ENCODE results near the gene AKIP1.

- TF ChIP-seq EZH2 (IDR thresholded peaks at IDR 0.05; ENCODE audit: borderline replicate concordance, low read depth, low read length, severe bottlenecking) (no peak), CTCF (IDR thresholded peaks at IDR 0.05; ENCODE audit: borderline replicate concordance, extremely low read depth, low read length, poor library complexity, severe bottlenecking) (no peak)
These were observed 26.7 kb downstream of the AKIP1 start for GRCh38 chr11:8937659-8938058.

Data from DND-41 (cell line).